SK-N-SH (cell line): ENCODE measurements around the gene APPL2. TPM values are rescaled to one million over a fixed set of nuclear protein-coding genes. Genes with fewer than 3 reads are reported as not detected.

ENCODE experiments used
- CTCF ChIA-PET: fragments of 300-600, 350-600 bp; formaldehyde crosslinking; extraction: SDS; loops from one replicate; lab custom pipeline; 2021; lab: Yijun Ruan, JAX
- POLR2A ChIA-PET: fragments of 350-600 bp; sonication (Branson Sonifier 250); formaldehyde crosslinking; extraction: SDS; loops from one replicate; lab custom pipeline; 2020; ENCODE audit warnings: antibody characterized with exemption, inconsistent platforms; lab: Yijun Ruan, JAX
- DNase-seq: peaks from one replicate; pipeline ENCODE4 v3.0.0; 2012
- H2AFZ ChIP-seq: fragments of 200-600 bp; sonication (generic); 2 replicates; pipeline ENCODE4 v1.8.1; 2016; ENCODE audit warnings: antibody characterized with exemption, mild to moderate bottlenecking, low read depth
- H3F3A ChIP-seq: fragments of 200-600 bp; sonication (generic); replicated peaks from 2 replicates; pipeline ENCODE3; 2016; ENCODE audit warnings: antibody characterized with exemption, mild to moderate bottlenecking; ENCODE audit not compliant: insufficient read depth
- H3K27ac ChIP-seq, 2 experiments: fragments of 200-500 bp in 1 of 2; fragments of 200-600 bp in 1 of 2; sonication (Bioruptor generic) in 1 of 2; sonication (generic), shearing (Covaris generic) in 1 of 2; 2 replicates each; pipeline versions ENCODE4 v1.5.1 to v1.6.1; 2014 to 2016; ENCODE audit warnings: low read depth in 2 of 2, inconsistent platforms in 1 of 2, low read length in 1 of 2, mild to moderate bottlenecking in 1 of 2, mixed read lengths in 1 of 2
- H3K27me3 ChIP-seq: fragments of 200-600 bp; sonication (generic), shearing (Covaris generic); 2 replicates; pipeline ENCODE4 v1.6.1; 2016; ENCODE audit warnings: mixed run types; ENCODE audit not compliant: insufficient read depth
- H3K36me3 ChIP-seq, 2 experiments: fragments of 200-500 bp in 1 of 2; fragments of 200-600 bp in 1 of 2; sonication (Bioruptor generic) in 1 of 2; sonication (generic) in 1 of 2; replicated peaks in 1 of 2; 2 replicates each; pipeline versions ENCODE3 to v1.5.1; 2014 to 2016; ENCODE audit warnings: low read length in 1 of 2, mild to moderate bottlenecking in 1 of 2; ENCODE audit not compliant: insufficient read depth in 2 of 2, control insufficient read depth in 1 of 2
- H3K4me1 ChIP-seq, 2 experiments: fragments of 200-500 bp in 1 of 2; fragments of 200-600 bp in 1 of 2; sonication (Bioruptor generic) in 1 of 2; sonication (generic), shearing (Covaris generic) in 1 of 2; 2 replicates each; pipeline versions ENCODE4 v1.5.1 to v1.6.1; 2014 to 2016; ENCODE audit warnings: low read depth in 1 of 2, low read length in 1 of 2, mixed run types in 1 of 2; ENCODE audit not compliant: insufficient read depth in 2 of 2, control insufficient read depth in 1 of 2
- H3K4me2 ChIP-seq: fragments of 200-600 bp; sonication (generic), shearing (Covaris generic); 2 replicates; pipeline ENCODE4 v1.6.1; 2017; ENCODE audit warnings: mixed run types
- H3K4me3 ChIP-seq, 2 experiments: fragments of 200-500 bp in 1 of 2; fragments of 200-600 bp in 1 of 2; sonication (Bioruptor generic) in 1 of 2; sonication (generic), shearing (Covaris generic) in 1 of 2; 2 replicates each; pipeline versions ENCODE4 v1.5.1 to v1.8.1; 2014 to 2016; ENCODE audit warnings: low read depth in 2 of 2, inconsistent platforms in 1 of 2, low read length in 1 of 2, mild to moderate bottlenecking in 1 of 2, mixed read lengths in 1 of 2, moderate library complexity in 1 of 2
- H3K79me2 ChIP-seq: fragments of 200-600 bp; sonication (generic); 2 replicates; pipeline ENCODE4 v1.8.1; 2017; ENCODE audit warnings: mild to moderate bottlenecking; ENCODE audit not compliant: insufficient read depth
- H3K9ac ChIP-seq: fragments of 200-600 bp; sonication (generic); 2 replicates; pipeline ENCODE4 v1.6.1; 2017; ENCODE audit warnings: mixed run types
- H3K9me2 ChIP-seq: fragments of 200-600 bp; sonication (generic); 2 replicates; pipeline ENCODE4 v1.6.1; 2017; ENCODE audit warnings: mixed run types
- H3K9me3 ChIP-seq: fragments of 200-600 bp; sonication (generic); 2 replicates; pipeline ENCODE4 v1.6.1; 2017; ENCODE audit warnings: mixed run types, mild to moderate bottlenecking, moderate library complexity
- H4K20me1 ChIP-seq: fragments of 200-600 bp; sonication (generic); 2 replicates; pipeline ENCODE4 v1.6.1; 2017; ENCODE audit warnings: mild to moderate bottlenecking, mixed run types; ENCODE audit not compliant: insufficient read depth
- CTCF ChIP-seq: fragments of 200-600 bp; sonication (generic); IDR thresholded peaks from 2 replicates; pipeline ENCODE4 v1.6.1; 2017; ENCODE audit warnings: antibody characterized with exemption, mild to moderate bottlenecking, moderate library complexity
- EP300 ChIP-seq, 2 experiments: IDR thresholded peaks; 2 replicates each; pipeline versions ENCODE4 v1.4.0 to v1.6.1; 2012; ENCODE audit warnings: borderline replicate concordance in 1 of 2, low read depth in 1 of 2, low read length in 1 of 2
- EZH2phosphoT487 ChIP-seq: fragments of 200-600 bp; sonication (generic); IDR thresholded peaks from 2 replicates; pipeline ENCODE4 v1.6.1; 2017; ENCODE audit warnings: low read depth, mixed run types, mild to moderate bottlenecking, antibody characterized with exemption, moderate library complexity, borderline replicate concordance
- FOSL2 ChIP-seq: IDR thresholded peaks from 2 replicates; pipeline ENCODE4 v1.4.0; 2012; ENCODE audit warnings: low read depth, mild to moderate bottlenecking, moderate library complexity, borderline replicate concordance
- FOXM1 ChIP-seq: IDR thresholded peaks from 2 replicates; pipeline ENCODE4 v1.4.0; 2012; ENCODE audit warnings: low read depth, mild to moderate bottlenecking
- GABPA ChIP-seq: IDR thresholded peaks from 2 replicates; pipeline ENCODE4 v1.4.0; 2012; ENCODE audit warnings: low read depth, mild to moderate bottlenecking
- MAX ChIP-seq: IDR thresholded peaks from 2 replicates; pipeline ENCODE4 v1.4.0; 2012; ENCODE audit warnings: low read depth
- MEF2A ChIP-seq: IDR thresholded peaks from 2 replicates; pipeline ENCODE4 v1.4.0; 2012; ENCODE audit warnings: low read depth, borderline replicate concordance
- RAD21 ChIP-seq: IDR thresholded peaks from 2 replicates; pipeline ENCODE4 v1.6.1; 2012; ENCODE audit warnings: mild to moderate bottlenecking, low read length
- RCOR1 ChIP-seq: fragments of 150-350 bp; IDR thresholded peaks from 2 replicates; pipeline ENCODE4 v1.6.1; 2017; ENCODE audit warnings: antibody characterized with exemption, low read length
- REST ChIP-seq: IDR thresholded peaks from 2 replicates; pipeline ENCODE4 v1.6.1; 2012; ENCODE audit warnings: mild to moderate bottlenecking, low read depth, low read length, moderate library complexity
- RXRA ChIP-seq: IDR thresholded peaks from 2 replicates; pipeline ENCODE4 v1.4.0; 2012; ENCODE audit warnings: low read depth, mild to moderate bottlenecking, borderline replicate concordance
- SIN3A ChIP-seq: IDR thresholded peaks from 2 replicates; pipeline ENCODE4 v1.6.1; 2012; ENCODE audit warnings: low read depth, mild to moderate bottlenecking, low read length, moderate library complexity, borderline replicate concordance
- SMC3 ChIP-seq: IDR thresholded peaks from 2 replicates; pipeline ENCODE4 v1.6.1; 2012; ENCODE audit warnings: low read depth, low read length, improper control_type of control experiment
- TAF1 ChIP-seq: IDR thresholded peaks from 2 replicates; pipeline ENCODE4 v1.6.1; 2012; ENCODE audit warnings: low read depth, mild to moderate bottlenecking, low read length, moderate library complexity, borderline replicate concordance
- TCF12 ChIP-seq: IDR thresholded peaks from 2 replicates; pipeline ENCODE4 v1.4.0; 2012
- TEAD4 ChIP-seq: IDR thresholded peaks from 2 replicates; pipeline ENCODE4 v1.4.0; 2012; ENCODE audit warnings: mild to moderate bottlenecking, borderline replicate concordance; ENCODE audit not compliant: insufficient read depth
- YY1 ChIP-seq: IDR thresholded peaks from 2 replicates; pipeline ENCODE4 v1.4.0; 2012; ENCODE audit warnings: low read depth, mild to moderate bottlenecking
- ZBTB33 ChIP-seq: IDR thresholded peaks from 2 replicates; pipeline ENCODE4 v1.4.0; 2012; ENCODE audit warnings: low read depth, borderline replicate concordance
- WGBS: methylation state at CpG from one replicate; pipeline ENCODE4 v1.1.6; 2017; ENCODE audit warnings: low lambda C conversion rate; 5-methylcytosine and 5-hydroxymethylcytosine counted together
- polyA plus RNA-seq, 3 experiments: library from polyadenylated mRNA; depleted of rRNA; stranded (reverse); fragments of >200 nt; gene quantifications; 2 replicates each; pipeline ENCODE4 v1.2.3, GENCODE V29; 2012

Gene APPL2
- polyA plus RNA-seq, 1 of the 3 experiments (the other 2 are of a cell fraction): 59.2 TPM

GRCh38 chr12:105175397-105175990, 60.5 kb downstream of the APPL2 start (continued):
- TF ChIP-seq CTCF (no peak), EZH2phosphoT487 (no peak), SIN3A (no peak), TAF1 (no peak), GABPA (no peak)

GRCh38 chr12:105171691-105172436, 64.1 kb downstream of the APPL2 start:
- Histone ChIP-seq H4K20me1 (no peaks in the 10 kb centered on the region), H3K4me2 (no peak overlapping the region), H3K9me3 (no peaks in the 10 kb centered on the region), H3K9ac (no peak overlapping the region), H3K4me3 (no peak overlapping the region), H3K79me2 (no peaks in the 10 kb centered on the region), H3K27ac (peak overlapping the region in 1 of 2 experiments; percentile 3; a peak in 1 of 4 replicates), H3K36me3 (peaks cover 72 to 94% of the 10 kb centered on the region in 2 experiments), H2AFZ (no peak overlapping the region), H3F3A (peaks cover 73% of the 10 kb centered on the region), H3K27me3 (no peaks in the 10 kb centered on the region), H3K9me2 (no peaks in the 10 kb centered on the region), H3K4me1 (no peaks in the 10 kb centered on the region)
- 94% methylated on average over 6 of the region's 6 CpGs for WGBS
- ChIA-PET POLR2A (no interaction called here), CTCF (interaction anchor here (0.8 to 1.1 kb wide), 2 partner anchors 187 to 212 kb away, joined by 3 read pairs; no protein-coding TSS in a partner anchor)
- no peak for DNase-seq
- TF ChIP-seq TEAD4 (no peak), ZBTB33 (no peak), TCF12 (no peak), EP300 (IDR thresholded peaks at IDR 0.05; ENCODE audit: borderline replicate concordance in 1 of 2, low read depth in 1 of 2, low read length in 1 of 2) (no peak), CTCF (no peak), GABPA (no peak), REST (no peak), YY1 (no peak), FOSL2 (no peak), FOXM1 (no peak), SMC3 (no peak), RXRA (no peak), MEF2A (no peak), RAD21 (no peak), MAX (no peak), EZH2phosphoT487 (no peak), RCOR1 (no peak)
